Measurements from ENCODE around the gene WWOX. TPM values are rescaled to one million over a fixed set of nuclear protein-coding genes. Genes with fewer than 3 reads are reported as not detected.

WWOX gene
- total RNA-seq, 4 donors from 2014 or later = 12.9 to 53.5 (median 25.6) TPM

DNA sequence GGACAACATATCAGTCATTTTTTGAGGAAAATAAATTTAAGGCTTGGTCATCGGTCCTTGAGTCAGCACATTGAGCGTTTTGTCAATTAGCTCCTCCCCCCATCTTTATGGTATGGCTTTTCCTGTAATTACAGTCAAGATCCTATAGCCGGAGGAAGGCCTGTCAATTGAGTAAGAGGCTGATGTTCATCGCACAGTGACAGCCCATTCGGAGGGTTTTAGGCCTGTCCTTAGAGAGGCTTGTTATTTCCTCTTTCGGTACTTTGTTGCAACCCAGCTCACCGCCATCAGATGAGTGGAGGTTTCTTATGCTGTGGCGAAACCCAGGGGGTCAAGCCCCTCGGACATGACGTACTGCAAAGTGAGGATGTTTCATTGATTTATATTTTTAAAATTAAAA, 395.2 kb downstream of the WWOX start:
- H3K27me3 ChIP-seq = no peaks in the 10 kb centered on the region
- no peak overlapping the region for H3K4me3 ChIP-seq
- no peaks in the 10 kb centered on the region for H3K36me3 ChIP-seq
- no peaks in the 10 kb centered on the region for H3K9me3 ChIP-seq
- TF ChIP-seq, protein P1, sequence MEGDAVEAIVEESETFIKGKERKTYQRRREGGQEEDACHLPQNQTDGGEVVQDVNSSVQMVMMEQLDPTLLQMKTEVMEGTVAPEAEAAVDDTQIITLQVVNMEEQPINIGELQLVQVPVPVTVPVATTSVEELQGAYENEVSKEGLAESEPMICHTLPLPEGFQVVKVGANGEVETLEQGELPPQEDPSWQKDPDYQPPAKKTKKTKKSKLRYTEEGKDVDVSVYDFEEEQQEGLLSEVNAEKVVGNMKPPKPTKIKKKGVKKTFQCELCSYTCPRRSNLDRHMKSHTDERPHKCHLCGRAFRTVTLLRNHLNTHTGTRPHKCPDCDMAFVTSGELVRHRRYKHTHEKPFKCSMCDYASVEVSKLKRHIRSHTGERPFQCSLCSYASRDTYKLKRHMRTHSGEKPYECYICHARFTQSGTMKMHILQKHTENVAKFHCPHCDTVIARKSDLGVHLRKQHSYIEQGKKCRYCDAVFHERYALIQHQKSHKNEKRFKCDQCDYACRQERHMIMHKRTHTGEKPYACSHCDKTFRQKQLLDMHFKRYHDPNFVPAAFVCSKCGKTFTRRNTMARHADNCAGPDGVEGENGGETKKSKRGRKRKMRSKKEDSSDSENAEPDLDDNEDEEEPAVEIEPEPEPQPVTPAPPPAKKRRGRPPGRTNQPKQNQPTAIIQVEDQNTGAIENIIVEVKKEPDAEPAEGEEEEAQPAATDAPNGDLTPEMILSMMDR (IDR thresholded peaks at IDR 0.05) = no peak
- no peak for TF ChIP-seq EP300 (IDR thresholded peaks at IDR 0.05)
- ATAC-seq = no peak
- 89 to 100% methylated on average over 9 to 10 of the region's 10 CpGs for WGBS, 2 donors (ENCODE audit: low coverage in 1 of 2)
- H3K4me1 ChIP-seq = no peaks in the 10 kb centered on the region
- no peak overlapping the region for H3K27ac ChIP-seq

DNA sequence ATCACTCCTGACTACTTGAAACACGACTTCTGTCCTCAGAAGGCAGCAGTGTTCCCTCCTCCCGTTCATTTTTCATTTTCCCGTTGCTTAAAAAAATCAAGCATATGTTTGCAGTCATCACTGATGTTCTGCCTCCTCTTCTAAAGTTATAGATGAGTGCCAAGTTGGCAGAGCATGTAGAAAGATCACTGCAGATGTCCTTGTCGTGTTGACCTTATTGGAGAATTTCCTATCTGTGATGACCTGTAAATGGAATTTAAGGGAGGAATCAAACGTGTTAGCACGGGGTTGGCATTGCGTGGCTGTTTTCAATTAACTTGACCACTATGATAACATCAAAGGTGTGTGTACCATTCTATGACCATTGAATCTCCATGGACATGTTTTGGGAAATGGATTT, 396.7 kb downstream of the WWOX start:
- 87 to 91% methylated on average over 7 of the region's 7 CpGs for WGBS, 2 donors (ENCODE audit: low coverage in 1 of 2)
- Histone ChIP-seq H3K27me3 (no peaks in the 10 kb centered on the region), H3K36me3 (no peaks in the 10 kb centered on the region), H3K4me3 (no peak overlapping the region), H3K4me1 (no peaks in the 10 kb centered on the region), H3K9me3 (no peaks in the 10 kb centered on the region), H3K27ac (no peak overlapping the region)
- no peak for ATAC-seq
- TF ChIP-seq EP300 (IDR thresholded peaks at IDR 0.05) (no peak), POLR2A (IDR thresholded peaks at IDR 0.05) (no peak), POLR2AphosphoS5 (IDR thresholded peaks at IDR 0.05) (no peak)
- TF ChIP-seq, protein P1 (IDR thresholded peaks at IDR 0.05) = no peak

DNA sequence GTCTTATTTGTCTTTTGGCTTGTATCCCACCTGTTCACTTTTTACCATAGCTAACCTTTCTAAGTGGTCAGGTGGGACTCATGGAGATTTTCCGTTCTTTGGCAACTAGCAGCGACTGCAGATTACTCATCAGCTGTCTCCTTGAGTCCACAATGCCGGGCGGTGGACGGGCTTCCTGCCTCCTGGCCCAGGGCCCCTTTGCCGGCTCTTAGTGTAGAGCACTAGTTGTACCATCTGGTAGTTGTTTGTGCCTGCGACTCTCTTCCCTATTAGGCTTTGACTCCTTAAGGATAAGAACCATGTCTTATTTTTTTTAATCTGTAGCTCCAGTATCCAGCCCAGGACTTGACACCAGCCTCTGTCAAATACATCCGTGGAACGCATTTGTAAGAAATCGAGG, 399.9 kb downstream of the WWOX start:
- H3K4me1 ChIP-seq = peaks cover 0 to 15% (median 5%) of the 10 kb centered on the region in 3 donors
- no peak for ATAC-seq
- TF ChIP-seq EP300 (IDR thresholded peaks at IDR 0.05) (no peak), POLR2AphosphoS5 (IDR thresholded peaks at IDR 0.05) (no peak), POLR2A (IDR thresholded peaks at IDR 0.05) (no peak)
- TF ChIP-seq, protein P1 (IDR thresholded peaks at IDR 0.05) = no peak
- no peaks in the 10 kb centered on the region for H3K9me3 ChIP-seq
- 86 to 99% methylated on average over 4 to 9 of the region's 10 CpGs for WGBS, 2 donors (ENCODE audit: low coverage in 1 of 2)
- no peak overlapping the region for H3K4me3 ChIP-seq
- H3K27ac ChIP-seq = no peak overlapping the region
- no peaks in the 10 kb centered on the region for H3K36me3 ChIP-seq
- H3K27me3 ChIP-seq = no peaks in the 10 kb centered on the region

DNA sequence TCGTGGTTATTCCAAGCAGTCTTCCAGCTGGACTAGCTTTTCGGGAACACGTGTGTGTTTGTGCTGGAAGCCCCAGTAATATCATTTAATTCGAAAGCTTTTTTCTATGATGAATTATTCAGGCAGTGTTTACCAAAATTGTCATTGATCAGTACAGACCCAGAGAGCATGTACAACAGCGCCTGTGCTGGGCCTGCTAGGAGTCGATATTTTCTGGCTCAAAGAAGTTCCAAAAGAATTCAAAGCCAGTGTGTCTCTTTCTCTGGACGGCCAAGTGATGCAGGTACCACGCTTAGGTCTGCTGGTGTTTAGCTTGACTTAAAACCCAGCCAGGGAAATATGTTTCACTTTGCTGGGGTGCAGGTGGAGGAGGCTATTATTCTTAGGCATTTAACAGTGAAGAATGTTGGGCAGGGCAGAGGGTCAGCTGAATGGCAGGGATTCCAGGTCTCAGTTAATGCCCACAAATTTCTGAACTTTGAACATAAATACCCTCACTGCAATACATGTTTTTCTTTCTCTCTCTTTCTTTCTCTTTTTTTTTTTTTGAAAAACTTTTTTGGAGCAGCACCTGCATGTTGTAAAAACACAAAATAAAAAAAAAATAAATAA, 401.3 kb downstream of the WWOX start:
- ATAC-seq = no peak
- no peak for TF ChIP-seq EP300 (IDR thresholded peaks at IDR 0.05)
- no peak for TF ChIP-seq POLR2AphosphoS5 (IDR thresholded peaks at IDR 0.05)
- TF ChIP-seq, protein P1 (IDR thresholded peaks at IDR 0.05) = no peak
- TF ChIP-seq POLR2A (IDR thresholded peaks at IDR 0.05) = no peak
- 87% methylated on average over 6 to 8 of the region's 8 CpGs for WGBS, 2 donors (ENCODE audit: low coverage in 1 of 2)
- H3K36me3 ChIP-seq = no peaks in the 10 kb centered on the region
- H3K9me3 ChIP-seq = no peaks in the 10 kb centered on the region
- peaks cover 3 to 29% (median 5%) of the 10 kb centered on the region in 3 donors for H3K4me1 ChIP-seq
- H3K27me3 ChIP-seq = no peaks in the 10 kb centered on the region
- H3K27ac ChIP-seq = no peak overlapping the region
- H3K4me3 ChIP-seq = no peak overlapping the region

DNA sequence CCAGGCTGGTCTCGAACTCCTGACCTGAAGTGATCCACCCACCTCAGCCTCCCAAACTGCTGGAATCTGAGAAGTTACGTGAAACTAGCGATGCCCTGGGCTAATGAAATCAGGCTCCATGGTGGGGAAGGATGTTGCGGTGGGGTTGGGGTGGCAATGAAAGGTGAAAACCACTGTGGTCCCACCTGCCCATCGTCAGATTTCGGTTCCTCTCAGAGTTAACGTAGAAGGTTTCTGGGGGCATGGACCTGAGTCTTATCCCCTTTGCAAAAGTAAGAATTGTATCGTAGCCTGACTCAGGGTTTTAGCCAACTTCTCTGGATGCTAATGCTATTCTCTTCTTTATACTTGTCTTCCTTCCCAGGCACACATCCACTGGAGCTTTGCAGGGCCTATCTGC, 402.3 kb downstream of the WWOX start:
- no peak overlapping the region for H3K4me3 ChIP-seq
- WGBS, 2 donors (ENCODE audit: low coverage in 1 of 2) = 97% methylated on average over 5 of the region's 8 CpGs
- H3K36me3 ChIP-seq = no peaks in the 10 kb centered on the region
- peaks cover 3 to 34% (median 5%) of the 10 kb centered on the region in 3 donors for H3K4me1 ChIP-seq
- no peak for ATAC-seq
- no peaks in the 10 kb centered on the region for H3K9me3 ChIP-seq
- TF ChIP-seq EP300 (IDR thresholded peaks at IDR 0.05) = no peak
- no peak for TF ChIP-seq POLR2A (IDR thresholded peaks at IDR 0.05)
- TF ChIP-seq POLR2AphosphoS5 (IDR thresholded peaks at IDR 0.05) = no peak
- TF ChIP-seq, protein P1 (IDR thresholded peaks at IDR 0.05) = no peak
- no peaks in the 10 kb centered on the region for H3K27me3 ChIP-seq
- H3K27ac ChIP-seq = no peak overlapping the region

All from gastroesophageal sphincter (tissue), 4 donors.